BLaER1 treated with 17β-estradiol and CSF1 and Interleukin-3, amounts not matched to agents 10 nM and 100 nM (cell line): ENCODE data around the gene MSX1.

Experiments
- H3K27ac ChIP-seq, 11 experiments: shearing (Covaris generic); formaldehyde crosslinking; 2 replicates each; pipeline ENCODE4 v1.8.1; 2022
- H3K27me3 ChIP-seq, 11 experiments: shearing (Covaris generic); formaldehyde crosslinking; 2 replicates each; pipeline ENCODE4 v1.8.1; 2022
- H3K36me3 ChIP-seq, 11 experiments: shearing (Covaris generic); formaldehyde crosslinking; 2 replicates each; pipeline ENCODE4 v1.8.1; 2022
- H3K4me1 ChIP-seq, 10 experiments: shearing (Covaris generic); formaldehyde crosslinking; 2 replicates each; pipeline ENCODE4 v1.8.1; 2022
- H3K4me2 ChIP-seq, 11 experiments: shearing (Covaris generic); formaldehyde crosslinking; 2 replicates each; pipeline ENCODE4 v1.8.1; 2022
- H3K4me3 ChIP-seq, 10 experiments: shearing (Covaris generic); formaldehyde crosslinking; 2 replicates each; pipeline ENCODE4 v1.8.1; 2022
- H3K9ac ChIP-seq, 11 experiments: shearing (Covaris generic); formaldehyde crosslinking; 2 replicates each; pipeline ENCODE4 v1.8.1; 2022
- H3K9me3 ChIP-seq, 11 experiments: shearing (Covaris generic); formaldehyde crosslinking; replicated peaks in 1 of 11; 2 replicates each; pipeline ENCODE4 v1.8.1; 2022
- H4K20me1 ChIP-seq, 11 experiments: shearing (Covaris generic); formaldehyde crosslinking; 2 replicates each; pipeline ENCODE4 v1.8.1; 2022
- Cebpa-rat ChIP-seq, 11 experiments: shearing (Covaris generic); IDR thresholded peaks; 2 replicates each; pipeline ENCODE4 v1.8.1; 2022

Gene MSX1

DNA sequence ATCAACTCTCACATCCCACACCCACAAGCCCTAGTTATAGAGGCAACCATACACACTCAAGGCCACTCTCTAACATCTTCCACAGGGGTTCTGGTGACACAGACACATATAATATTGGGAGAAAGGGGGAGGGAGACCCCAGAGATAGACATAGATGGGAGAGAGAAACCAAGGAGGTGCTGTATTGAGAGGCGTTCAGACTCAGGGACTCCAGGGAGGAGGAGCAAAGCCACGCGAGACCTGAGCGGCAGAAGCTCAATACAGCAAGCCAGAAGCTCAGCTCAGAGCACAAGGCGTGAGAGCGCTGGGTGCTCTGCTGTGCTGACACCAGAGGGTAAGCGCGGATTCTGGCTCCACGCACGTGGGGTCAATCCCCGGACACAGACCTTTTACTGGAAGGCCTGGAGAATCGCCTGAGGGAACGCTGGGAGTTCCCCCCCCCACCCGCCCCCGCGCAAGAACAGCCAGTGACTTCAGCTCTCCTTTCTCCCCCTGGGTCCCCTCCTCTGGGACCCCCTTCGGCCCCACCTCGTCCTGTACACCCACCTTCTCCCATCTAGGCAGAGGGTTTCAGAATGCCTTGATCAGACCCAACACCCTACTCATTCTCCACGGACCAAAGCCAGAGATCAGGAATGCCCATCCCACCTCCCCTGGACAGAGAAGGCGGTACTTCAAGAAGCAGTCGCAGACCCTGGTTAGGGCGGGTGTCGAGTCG is 8.7 kb downstream of the MSX1 start:
- Histone ChIP-seq H3K36me3 (no peaks in the 10 kb centered on the region), H3K9me3 (peaks cover 0 to 4% (median 0%) of the 10 kb centered on the region in 11 experiments; a peak in 1 of 22 replicates), H4K20me1 (peaks cover 0 to 96% (median 87%) of the 10 kb centered on the region in 11 experiments; a peak in 18 of 22 replicates), H3K27ac (no peak overlapping the region), H3K9ac (no peak overlapping the region), H3K4me3 (no peak overlapping the region), H3K4me1 (peaks cover 19 to 56% (median 28%) of the 10 kb centered on the region in 10 experiments), H3K27me3 (peaks cover 100% of the 10 kb centered on the region in 11 experiments), H3K4me2 (no peak overlapping the region)
- no peak for TF ChIP-seq Cebpa-rat (IDR thresholded peaks at IDR 0.05)

DNA sequence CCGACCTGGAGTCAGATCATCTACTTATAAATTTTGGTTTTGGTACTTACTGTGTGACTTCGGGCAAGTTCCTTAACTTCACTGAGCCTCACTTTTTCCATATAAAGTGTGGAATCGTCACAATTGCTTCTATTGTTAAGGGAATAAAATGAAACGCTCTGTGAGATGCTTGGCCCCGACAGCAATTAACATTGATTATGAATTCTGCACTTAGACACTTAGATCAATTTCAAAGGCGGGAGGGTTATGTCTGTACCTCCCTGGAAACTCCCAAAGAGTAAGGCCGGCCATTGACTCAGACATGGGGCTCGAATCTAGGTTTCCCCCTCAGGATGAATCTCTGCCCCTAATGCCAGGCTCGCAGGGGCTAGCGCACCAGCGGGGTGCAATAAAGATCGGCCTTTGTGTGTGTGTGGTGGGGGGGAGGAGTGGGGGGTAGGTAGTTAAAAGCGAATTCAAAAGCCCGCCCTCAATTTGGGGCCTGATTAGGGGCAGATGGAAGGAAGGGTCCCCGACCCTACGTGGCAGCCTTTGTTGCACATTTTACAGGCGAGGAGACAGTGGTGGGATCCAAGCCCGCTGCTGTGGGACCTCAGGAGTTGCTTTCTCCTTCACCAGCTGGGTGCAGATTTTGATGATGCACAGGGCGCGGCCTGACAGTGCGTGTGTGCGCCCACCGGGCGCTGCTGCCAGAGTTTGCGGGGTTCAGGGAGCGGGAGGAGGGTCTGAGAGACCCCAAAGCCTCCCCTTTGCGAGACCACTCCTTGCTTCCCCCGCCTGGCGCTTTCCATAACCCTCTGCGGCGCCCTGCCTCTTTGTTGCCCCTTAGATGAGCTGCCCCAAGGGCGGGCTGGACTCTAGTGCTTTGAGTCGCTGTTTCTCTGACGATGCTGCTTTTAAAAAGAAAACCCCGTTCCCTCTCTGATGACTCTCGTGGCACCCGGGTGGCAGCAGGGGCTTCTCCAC is 9.6 kb downstream of the MSX1 start:
- Histone ChIP-seq H4K20me1 (peaks cover 0 to 93% (median 84%) of the 10 kb centered on the region in 11 experiments; a peak in 18 of 22 replicates), H3K4me3 (no peak overlapping the region), H3K27me3 (peaks cover 100% of the 10 kb centered on the region in 11 experiments), H3K9ac (no peak overlapping the region), H3K36me3 (no peaks in the 10 kb centered on the region), H3K9me3 (peaks cover 0 to 4% (median 0%) of the 10 kb centered on the region in 11 experiments; a peak in 1 of 22 replicates), H3K4me2 (0 out of 22 replicates have a peak overlapping the region, but pooled peaks of 1 of the 11 experiments have one; percentile 36), H3K27ac (no peak overlapping the region), H3K4me1 (peaks cover 19 to 60% (median 28%) of the 10 kb centered on the region in 10 experiments)
- no peak for TF ChIP-seq Cebpa-rat (IDR thresholded peaks at IDR 0.05)

DNA sequence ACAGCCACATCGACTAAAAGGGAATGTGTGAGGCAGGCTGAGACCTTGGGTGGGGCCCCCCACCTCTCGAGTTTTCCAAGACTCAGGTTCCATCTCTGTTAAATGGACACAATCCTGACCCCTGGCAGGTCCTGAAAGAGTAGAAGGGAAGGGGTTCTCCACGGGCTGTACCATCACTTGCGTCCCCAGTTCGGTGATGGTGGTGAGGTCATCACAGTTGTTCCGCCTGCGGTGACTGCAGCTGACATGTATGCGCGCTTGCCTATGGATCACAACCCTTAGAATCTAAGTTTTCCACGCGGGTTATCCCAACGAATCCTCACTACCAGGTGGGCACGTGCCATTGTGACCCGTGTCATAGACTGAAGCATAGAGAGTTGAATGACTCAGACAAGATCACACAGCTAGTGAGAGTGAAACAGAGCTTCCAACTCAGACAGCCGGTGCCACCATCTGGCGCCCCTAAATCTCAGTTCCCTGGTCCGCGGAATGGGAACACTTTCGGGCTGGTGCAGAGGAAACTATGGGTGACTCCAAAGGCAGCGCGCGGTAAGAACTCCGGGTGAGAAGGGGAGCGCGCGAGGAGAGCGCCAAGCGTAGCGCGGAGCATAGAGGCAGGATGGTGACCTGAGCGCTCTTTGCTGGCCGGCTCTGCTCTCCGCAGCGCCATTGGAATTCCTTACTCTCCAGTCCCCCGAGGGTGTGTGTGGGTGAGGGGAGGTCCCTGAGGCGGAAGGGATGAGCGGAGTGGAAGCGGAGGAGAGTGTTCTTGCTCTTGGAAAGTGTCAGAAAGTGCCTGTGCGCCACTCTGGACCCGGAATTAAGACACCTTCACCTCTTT is 10.5 kb downstream of the MSX1 start:
- Histone ChIP-seq H3K9me3 (peaks cover 0 to 4% (median 0%) of the 10 kb centered on the region in 11 experiments; a peak in 1 of 22 replicates), H3K27ac (no peak overlapping the region), H3K4me3 (no peak overlapping the region), H3K36me3 (no peaks in the 10 kb centered on the region), H3K9ac (no peak overlapping the region), H3K4me1 (peaks cover 19 to 60% (median 28%) of the 10 kb centered on the region in 10 experiments), H4K20me1 (peaks cover 0 to 91% (median 79%) of the 10 kb centered on the region in 11 experiments; a peak in 18 of 22 replicates), H3K4me2 (peak overlapping the region in 2 of 11 experiments; percentile 20 to 36; a peak in 4 of 22 replicates), H3K27me3 (peaks cover 100% of the 10 kb centered on the region in 11 experiments)
- no peak for TF ChIP-seq Cebpa-rat (IDR thresholded peaks at IDR 0.05)

DNA sequence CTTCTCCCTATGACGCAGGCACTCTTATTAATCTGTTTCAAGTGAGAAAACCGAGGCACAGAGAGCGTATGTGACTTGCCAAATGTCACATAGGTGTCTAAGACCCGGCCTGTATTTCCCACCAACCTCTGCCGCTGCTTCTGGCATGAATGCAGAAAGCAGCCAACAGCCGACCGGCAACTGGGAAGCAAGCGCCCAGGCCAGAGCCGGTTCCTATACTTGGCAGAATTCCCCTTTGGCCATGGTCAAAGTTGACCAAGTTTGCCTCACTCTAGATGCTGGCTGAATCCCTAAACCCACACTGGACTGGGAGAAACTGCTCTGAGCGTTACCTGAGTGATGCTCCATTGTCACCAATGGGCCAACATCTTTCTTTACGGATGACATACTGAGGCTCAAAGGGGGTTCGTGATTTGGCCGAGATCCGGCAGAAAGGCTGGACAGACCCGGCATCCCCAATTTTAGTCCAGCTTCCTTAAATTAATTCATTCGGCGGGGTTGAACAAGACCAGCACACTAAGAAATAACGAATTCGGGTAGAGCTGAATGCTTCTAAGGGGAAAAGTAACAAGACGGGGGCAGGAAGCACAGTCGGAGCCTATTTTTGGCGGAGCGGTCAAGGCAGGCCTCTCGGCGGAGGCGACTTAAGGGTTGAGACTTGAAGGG is 11.2 kb downstream of the MSX1 start:
- no peak for TF ChIP-seq Cebpa-rat (IDR thresholded peaks at IDR 0.05)
- H3K9ac ChIP-seq: no peak overlapping the region
- H3K27ac ChIP-seq: no peak overlapping the region
- H3K9me3 ChIP-seq: peaks cover 0 to 4% (median 0%) of the 10 kb centered on the region in 11 experiments; a peak in 1 of 22 replicates
- peaks cover 16 to 55% (median 25%) of the 10 kb centered on the region in 10 experiments for H3K4me1 ChIP-seq
- H3K27me3 ChIP-seq: peaks cover 100% of the 10 kb centered on the region in 11 experiments
- peaks cover 0 to 83% (median 71%) of the 10 kb centered on the region in 11 experiments; a peak in 18 of 22 replicates for H4K20me1 ChIP-seq
- peak overlapping the region in 6 of 11 experiments; percentile 13 to 68 (median 32); a peak in 8 of 22 replicates for H3K4me2 ChIP-seq
- no peaks in the 10 kb centered on the region for H3K36me3 ChIP-seq
- H3K4me3 ChIP-seq: no peak overlapping the region; a peak in 1 of 20 replicates

DNA sequence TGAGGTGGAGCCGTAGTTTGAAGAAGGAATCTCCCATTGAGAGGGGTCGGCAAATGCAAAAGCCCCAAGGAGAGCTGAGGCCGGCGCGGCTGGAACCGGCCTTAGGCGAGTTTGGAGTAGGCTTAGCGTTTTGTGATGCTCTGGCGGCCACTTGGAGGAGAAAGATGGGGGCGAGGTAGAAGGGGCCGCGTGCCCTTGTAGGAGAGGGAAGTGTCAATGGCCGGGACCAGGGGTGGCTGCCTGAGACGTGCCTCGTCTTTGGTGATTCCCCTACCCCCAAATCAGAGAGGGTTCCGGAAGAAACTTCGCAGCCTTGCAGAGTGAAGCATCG is 11.7 kb downstream of the MSX1 start:
- peaks cover 96 to 100% (median 98%) of the 10 kb centered on the region in 11 experiments for H3K27me3 ChIP-seq
- H3K4me1 ChIP-seq: peaks cover 11 to 50% (median 20%) of the 10 kb centered on the region in 10 experiments
- no peaks in the 10 kb centered on the region for H3K36me3 ChIP-seq
- H3K4me3 ChIP-seq: peak overlapping the region in 4 of 10 experiments; percentile 7 to 37 (median 12); a peak in 5 of 20 replicates
- peaks cover 0 to 4% (median 0%) of the 10 kb centered on the region in 11 experiments; a peak in 1 of 22 replicates for H3K9me3 ChIP-seq
- H3K4me2 ChIP-seq: peak overlapping the region in 8 of 11 experiments; percentile 13 to 68 (median 30); a peak in 12 of 22 replicates
- TF ChIP-seq Cebpa-rat (IDR thresholded peaks at IDR 0.05): no peak
- H3K27ac ChIP-seq: no peak overlapping the region
- no peak overlapping the region for H3K9ac ChIP-seq
- peaks cover 0 to 78% (median 66%) of the 10 kb centered on the region in 11 experiments; a peak in 17 of 22 replicates for H4K20me1 ChIP-seq

DNA sequence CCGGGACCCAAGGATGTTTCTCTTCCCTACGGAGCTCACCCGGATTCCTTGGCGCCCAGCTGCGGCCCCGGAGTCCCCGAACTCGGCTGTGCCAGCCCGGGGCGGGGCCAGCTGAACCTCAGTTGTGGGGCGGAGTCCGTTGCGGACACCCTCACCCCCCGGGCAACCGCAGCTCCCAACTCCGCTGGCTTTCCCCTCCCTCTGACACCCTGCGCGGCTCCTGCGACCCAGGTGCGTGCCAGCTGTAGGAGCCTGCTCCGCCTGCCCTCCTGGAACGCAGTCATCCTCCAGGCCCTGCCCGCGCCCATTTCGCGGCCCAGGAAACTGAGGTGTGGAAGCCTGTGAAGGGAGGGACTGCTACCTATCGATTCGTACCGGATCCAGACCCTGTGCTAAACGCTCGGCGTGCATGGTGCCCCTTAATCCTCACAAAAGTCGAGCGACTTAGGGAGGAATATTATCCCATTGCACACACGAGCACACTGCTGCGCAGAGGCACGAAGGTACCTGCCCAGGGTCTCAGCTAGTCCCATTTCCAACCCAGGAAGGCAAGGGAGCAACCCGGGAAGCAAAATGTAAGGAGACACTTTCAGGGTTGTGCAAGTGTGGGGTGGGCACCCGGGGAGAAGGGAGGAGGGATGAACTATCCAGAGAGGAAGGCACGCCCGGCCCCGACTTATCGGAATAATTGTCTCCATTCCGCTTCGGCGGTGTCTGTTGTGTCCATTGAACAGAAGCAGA is 12.3 kb downstream of the MSX1 start:
- H3K27ac ChIP-seq: no peak overlapping the region
- peak overlapping the region in 3 of 10 experiments; percentile 7 to 37 (median 12); a peak in 4 of 20 replicates for H3K4me3 ChIP-seq
- H3K9me3 ChIP-seq: peaks cover 0 to 4% (median 0%) of the 10 kb centered on the region in 11 experiments; a peak in 1 of 22 replicates
- H3K9ac ChIP-seq: no peak overlapping the region
- peaks cover 6 to 45% (median 15%) of the 10 kb centered on the region in 10 experiments; a peak in 19 of 20 replicates for H3K4me1 ChIP-seq
- peaks cover 0 to 73% (median 61%) of the 10 kb centered on the region in 11 experiments; a peak in 17 of 22 replicates for H4K20me1 ChIP-seq
- no peak for TF ChIP-seq Cebpa-rat (IDR thresholded peaks at IDR 0.05)
- peak overlapping the region in 8 of 11 experiments; percentile 13 to 68 (median 30); a peak in 12 of 22 replicates for H3K4me2 ChIP-seq
- H3K27me3 ChIP-seq: peaks cover 90 to 97% (median 93%) of the 10 kb centered on the region in 11 experiments
- no peaks in the 10 kb centered on the region for H3K36me3 ChIP-seq

DNA sequence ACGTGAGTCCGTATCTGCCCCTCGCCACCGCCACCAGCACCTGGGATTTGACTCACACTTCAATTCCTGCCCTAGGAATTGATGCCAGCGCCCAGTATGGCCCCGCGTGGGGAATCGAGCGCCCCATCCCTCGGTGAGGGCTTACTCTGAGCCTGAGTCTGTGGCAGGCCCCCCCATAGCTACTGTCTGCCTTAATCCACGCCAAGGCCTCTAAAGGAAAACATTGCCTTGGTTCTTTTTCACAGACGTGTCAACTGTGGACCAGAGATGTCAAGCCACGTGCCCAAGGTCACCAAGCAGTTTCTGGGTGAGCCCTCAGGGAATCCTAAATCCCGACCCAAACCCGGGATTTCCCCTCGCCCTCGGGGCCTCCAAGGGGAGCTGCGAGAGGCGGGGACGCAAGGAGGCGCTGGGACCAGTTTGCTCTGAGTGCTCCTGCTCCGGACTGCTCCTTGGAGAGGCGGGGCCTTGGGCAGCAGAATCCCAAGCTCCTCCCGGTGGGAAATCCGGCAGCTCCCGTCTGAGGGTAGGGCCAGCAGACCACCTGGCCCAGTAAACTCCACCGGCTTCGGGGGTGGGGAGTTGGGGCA is 12.9 kb downstream of the MSX1 start:
- no peaks in the 10 kb centered on the region for H3K36me3 ChIP-seq
- peaks cover 0 to 38% (median 8%) of the 10 kb centered on the region in 10 experiments; a peak in 17 of 20 replicates for H3K4me1 ChIP-seq
- no peak overlapping the region for H3K9ac ChIP-seq
- H4K20me1 ChIP-seq: peaks cover 0 to 66% (median 54%) of the 10 kb centered on the region in 11 experiments; a peak in 16 of 22 replicates
- peak overlapping the region in 2 of 11 experiments; percentile 35 to 60; a peak in 3 of 22 replicates for H3K4me2 ChIP-seq
- peaks cover 0 to 4% (median 0%) of the 10 kb centered on the region in 11 experiments; a peak in 1 of 22 replicates for H3K9me3 ChIP-seq
- peaks cover 84 to 90% (median 86%) of the 10 kb centered on the region in 11 experiments for H3K27me3 ChIP-seq
- TF ChIP-seq Cebpa-rat (IDR thresholded peaks at IDR 0.05): no peak
- no peak overlapping the region for H3K27ac ChIP-seq
- no peak overlapping the region for H3K4me3 ChIP-seq
